Stimulated activated CD4-positive, alpha-beta T cell treated with anti-CD3 and anti-CD28 coated beads, Interleukin-15, amount 100 ng/mL, for 1 hour (primary cell): Measurements from ENCODE around the gene MGMT.

Source experiments
- DNase-seq, 2 donors: peaks; one replicate each; pipeline ENCODE4 v3.0.0-alpha.2; 2020; ENCODE audit warnings: low read depth in 1 of 2, low spot score in 1 of 2

The MGMT gene

GRCh38 chr10:129494176-129494575, 27.1 kb downstream of the MGMT start:
- DNase-seq: no peak

DNA sequence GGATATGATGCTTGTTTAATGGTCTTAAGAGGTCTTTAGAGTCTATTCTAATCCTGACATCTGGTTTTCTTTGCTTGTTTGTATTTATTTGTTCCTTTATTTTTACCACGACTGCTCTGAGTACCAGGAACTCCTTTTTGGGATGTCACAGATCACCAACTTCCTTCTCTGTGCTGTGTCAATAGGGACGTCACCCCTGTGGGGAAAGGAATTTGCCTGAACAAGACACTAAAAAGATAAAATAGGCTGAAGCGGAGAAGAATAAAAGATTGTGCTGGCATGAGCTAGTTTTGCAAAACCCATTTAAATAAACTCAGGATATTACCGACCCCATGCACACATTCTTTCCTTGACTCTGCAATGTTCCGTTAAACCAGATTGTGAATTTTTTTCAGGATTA, 27.7 kb downstream of the MGMT start:
- DNase-seq: no peak

DNA sequence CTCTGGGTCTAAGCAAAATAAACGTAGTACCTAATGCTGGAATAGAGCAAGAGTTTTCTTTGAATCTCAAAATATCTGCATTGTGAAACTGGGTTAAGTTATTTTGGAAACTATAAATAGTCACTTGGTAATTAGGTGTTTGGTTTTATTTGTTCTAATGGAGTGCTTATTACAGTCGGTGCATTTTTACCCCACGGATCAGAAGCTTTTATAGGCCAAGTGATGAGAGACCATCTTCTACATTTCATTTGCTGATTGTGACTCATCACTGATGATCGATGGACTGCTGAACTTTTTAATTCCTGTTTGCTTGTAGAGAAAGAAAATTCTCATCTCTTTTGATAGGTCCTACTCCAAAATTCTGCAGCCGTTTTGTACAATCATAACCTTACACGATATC, 28.2 kb downstream of the MGMT start:
- DNase-seq: no peak

DNA sequence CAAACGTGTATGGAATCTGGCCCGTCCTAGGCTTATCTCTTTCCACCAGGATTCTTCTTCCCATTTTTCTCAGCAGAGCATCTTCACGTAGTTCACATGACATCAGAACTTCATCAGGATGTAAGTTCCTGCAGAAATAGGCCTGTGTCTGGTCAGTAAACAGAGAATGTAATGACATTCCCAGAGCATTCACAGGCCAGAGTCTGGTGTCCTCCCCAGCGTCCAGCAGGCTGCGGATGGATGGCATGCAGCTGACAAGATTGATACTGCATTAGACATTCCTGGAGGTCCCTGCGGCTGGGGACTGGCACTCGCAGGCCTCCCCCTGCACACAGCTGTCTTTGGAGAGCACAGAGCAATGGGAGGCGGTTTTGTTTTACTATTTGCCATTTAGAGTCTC, 28.7 kb downstream of the MGMT start:
- no peak for DNase-seq

DNA sequence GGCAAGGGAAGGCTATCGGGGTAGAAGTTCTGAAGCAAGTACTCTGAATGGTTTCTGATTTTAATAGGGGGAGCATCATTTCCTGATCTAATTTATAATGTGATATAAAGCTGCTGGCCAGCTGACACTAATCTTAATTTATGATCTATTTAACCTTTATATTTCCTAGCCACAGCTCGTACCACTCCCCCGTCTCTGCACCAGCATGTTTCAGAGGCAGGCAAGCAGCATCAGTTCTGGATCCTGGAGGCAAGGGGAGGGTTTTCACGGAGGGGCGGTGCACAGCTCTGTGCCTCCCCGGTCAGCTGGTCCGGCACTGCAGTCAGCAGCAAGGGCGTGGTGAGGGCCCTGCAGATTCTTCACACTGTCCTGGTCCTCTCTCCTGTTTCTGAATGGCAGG, 30.0 kb downstream of the MGMT start:
- DNase-seq: no peak

GRCh38 chr10:129498680-129499079, 31.6 kb downstream of the MGMT start:
- no peak for DNase-seq

GRCh38 chr10:129500617-129501339, 33.7 kb downstream of the MGMT start:
- no peak for DNase-seq

DNA sequence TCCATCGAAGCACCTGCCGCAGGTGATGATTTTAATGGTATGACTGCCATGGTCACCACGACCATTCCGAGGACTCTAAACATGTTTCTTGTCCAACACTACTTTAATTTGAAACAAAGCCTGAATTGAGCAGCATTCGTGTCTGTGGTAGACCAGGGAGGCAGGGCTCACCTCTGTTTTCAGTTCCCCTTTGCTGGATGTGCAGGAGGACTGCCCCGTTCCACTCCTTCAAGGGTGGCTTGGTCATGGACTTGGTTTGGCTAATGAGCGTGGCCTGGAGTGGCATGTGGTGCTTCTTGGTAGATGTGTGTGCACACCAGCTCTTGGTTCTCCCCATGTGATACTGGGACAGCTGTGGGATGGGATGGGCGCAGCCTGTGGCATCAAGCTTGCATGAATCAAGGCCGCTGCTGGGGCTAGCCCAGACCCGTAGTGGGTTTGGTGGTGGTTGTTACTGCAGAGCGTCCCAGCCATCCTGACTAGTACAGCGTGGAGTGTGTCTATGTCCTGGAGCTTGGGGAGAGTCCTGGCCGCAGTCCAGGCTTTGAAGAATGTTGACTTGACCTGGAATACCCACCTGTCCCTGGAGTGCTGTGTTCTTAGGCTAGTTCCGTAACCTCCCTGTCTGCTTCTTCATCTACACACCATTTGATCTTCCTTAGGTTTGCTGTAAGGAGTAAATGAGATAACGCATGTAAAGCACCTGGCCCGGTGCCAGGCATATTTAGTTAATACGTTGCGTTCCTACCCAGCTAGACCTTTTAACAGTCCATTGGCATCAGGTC, 34.8 kb downstream of the MGMT start:
- DNase-seq: no peak

DNA sequence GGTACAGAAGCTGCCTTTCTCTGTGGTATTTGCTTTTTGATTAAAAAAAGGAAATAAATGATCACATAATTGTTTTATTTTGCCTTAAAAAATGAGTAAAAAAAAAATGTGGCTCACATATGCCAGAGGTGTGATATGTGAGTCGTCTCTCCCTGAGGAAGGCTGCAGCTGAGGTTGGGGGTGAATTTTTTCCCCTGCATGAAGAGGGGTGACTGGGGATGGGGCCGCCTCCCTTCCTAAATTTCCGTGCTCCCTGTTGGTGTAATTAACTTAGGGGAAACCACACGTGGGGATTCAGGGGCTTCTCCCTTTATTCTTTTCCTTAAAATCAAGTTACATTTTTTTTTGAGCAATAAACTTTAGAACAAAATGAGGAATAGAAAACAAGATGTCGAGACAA, 35.4 kb downstream of the MGMT start:
- no peak for DNase-seq

DNA sequence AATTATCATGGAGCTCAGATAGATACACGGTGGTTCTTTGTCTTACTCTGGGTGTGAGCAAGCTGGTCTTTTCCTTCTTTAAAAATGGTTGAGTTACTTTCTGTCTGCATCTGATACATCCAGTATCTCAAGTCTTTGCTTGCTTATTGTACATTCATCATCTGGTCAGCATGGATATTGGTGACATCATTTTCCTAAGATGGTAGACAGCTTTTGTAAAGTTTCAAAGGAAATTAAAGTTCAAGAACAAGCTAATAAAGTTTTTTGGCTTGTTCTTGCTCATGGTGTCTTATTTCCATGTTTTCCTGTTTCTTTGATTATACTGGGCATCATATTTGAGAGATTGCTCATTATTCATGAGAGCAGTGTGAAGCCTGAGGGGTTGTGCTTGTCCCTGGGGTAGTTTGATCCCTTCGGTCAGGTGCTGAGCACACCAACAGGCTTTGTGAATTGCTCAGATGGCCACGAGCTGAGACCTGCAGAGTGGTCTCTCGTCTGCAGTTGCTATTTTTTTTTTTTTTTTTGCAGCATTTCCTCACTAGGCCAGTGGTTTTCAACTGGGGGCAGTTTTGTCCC, 38.5 kb downstream of the MGMT start:
- no peak for DNase-seq

DNA sequence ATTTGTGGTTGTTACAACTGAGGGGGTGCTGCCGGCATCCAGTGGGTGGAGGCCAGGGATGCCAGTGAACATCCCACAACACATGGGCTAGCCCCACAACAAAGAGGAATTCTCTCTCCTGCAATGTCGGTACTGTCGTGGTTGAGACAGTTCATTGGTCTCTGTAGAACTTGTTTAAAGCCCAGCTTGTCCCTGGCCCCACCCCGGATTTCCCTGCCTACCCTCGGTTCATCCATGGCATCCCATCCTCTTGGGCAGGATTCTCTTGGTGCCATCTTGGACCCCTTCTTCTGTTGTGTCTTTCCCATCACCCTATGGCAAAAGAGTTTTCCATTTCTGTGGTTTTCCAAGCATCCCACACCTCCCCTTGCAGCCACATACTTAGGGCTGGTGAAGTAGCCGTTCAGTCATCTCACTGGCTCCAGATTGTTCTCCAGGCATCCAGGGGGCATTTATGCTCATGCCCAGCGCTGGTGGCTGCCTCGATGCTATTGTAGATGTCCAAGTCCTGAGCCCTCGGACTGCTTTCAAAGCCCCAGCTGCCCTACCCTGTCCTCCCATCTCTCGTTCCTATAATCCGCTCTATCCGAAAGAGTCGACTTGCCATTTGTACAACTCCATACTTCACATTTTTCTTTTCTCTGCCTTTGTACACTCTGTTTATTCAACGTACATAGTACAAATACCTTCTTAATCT, 39.2 kb downstream of the MGMT start:
- DNase-seq: no peak

GRCh38 chr10:129507216-129507889, 40.3 kb downstream of the MGMT start:
- DNase-seq: no peak

- no peak for DNase-seq
Observed at GRCh38 chr10:129509155-129509554, 42.1 kb downstream of the MGMT start.

GRCh38 chr10:129509835-129510234, 42.8 kb downstream of the MGMT start:
- DNase-seq: no peak

DNA sequence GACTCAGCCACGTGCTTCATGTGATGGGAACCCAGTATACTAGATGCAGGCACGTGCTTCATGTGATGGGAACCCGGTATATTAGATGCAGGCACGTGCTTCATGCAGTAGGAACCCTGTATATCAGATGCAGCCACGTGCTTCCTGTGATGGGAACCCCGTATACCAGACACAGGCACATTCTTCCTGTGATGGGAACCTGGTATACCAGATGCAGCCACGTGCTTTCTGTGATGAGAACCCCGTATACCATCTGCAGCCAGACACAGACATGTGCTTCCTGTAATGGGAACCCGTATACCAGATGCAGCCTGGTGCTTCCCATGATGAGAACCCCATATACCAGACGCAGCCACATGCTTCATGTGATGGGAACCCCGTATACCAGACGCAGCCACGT, 44.0 kb downstream of the MGMT start:
- no peak for DNase-seq

- no peak for DNase-seq
Observed at GRCh38 chr10:129511758-129512157, 44.7 kb downstream of the MGMT start.

DNA sequence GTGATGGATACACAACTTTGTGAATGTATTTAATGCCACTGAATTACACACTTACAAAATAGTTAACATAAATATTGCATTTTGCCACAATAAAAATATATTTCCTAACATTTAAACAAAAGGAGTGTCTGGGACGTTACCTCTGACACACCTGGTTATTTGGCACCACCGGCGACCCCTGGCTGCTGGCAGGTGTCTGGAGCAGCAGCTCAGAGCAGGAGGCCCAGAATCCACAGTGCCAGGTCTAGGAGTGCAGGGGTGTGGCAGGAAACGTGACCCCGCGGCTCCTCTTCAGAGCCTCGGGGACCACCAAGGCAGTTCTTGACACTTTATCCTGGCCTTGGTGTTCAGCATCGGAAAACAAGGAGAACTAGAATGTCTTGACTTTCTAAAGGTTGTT, 46.3 kb downstream of the MGMT start:
- no peak for DNase-seq

- no peak for DNase-seq
Observed at GRCh38 chr10:129514568-129515451, 47.8 kb downstream of the MGMT start.

- DNase-seq: no peak
Observed at GRCh38 chr10:129516846-129517679, 50.0 kb downstream of the MGMT start.
